OCI-LY7 (cell line): ENCODE data around the gene PTP4A2.

Experiments
- CTCF ChIP-seq: fragments of 200-600 bp; sonication (generic); conservative IDR thresholded peaks from 2 replicates; pipeline ENCODE4 v1.5.1; 2014; ENCODE audit warnings: mild to moderate bottlenecking, antibody characterized with exemption, low read length, moderate library complexity, mixed read lengths
- EZH2phosphoT487 ChIP-seq: fragments of 200-600 bp; sonication (generic); IDR thresholded peaks from 2 replicates; pipeline ENCODE4 v1.6.1; 2018; ENCODE audit warnings: low read depth, borderline replicate concordance, mild to moderate bottlenecking, mixed run types, antibody characterized with exemption, low read length, moderate library complexity, mixed read lengths

GRCh38 chr1:31939484-31940329 lies 1.5 kb upstream of the PTP4A2 start:
- peak; percentile 78 for TF ChIP-seq CTCF
- no peak for TF ChIP-seq EZH2phosphoT487
